ENCODE measurements around the gene TMEM150B. TPM values are rescaled to one million over a fixed set of nuclear protein-coding genes. Genes with fewer than 3 reads are reported as not detected.

TMEM150B gene
- total RNA-seq, 1 experiment from 2014 or later, result not detected

- ChIA-PET POLR2A (interaction anchor here (1.9 to 2.1 kb wide), 2 partner anchors 22 to 29 kb away, joined by 6 to 7 read pairs; partner anchors contain the start of gene KMT5C), RAD21 (ENCODE audit: low non-redundant PET in 1 of 2, low total read pairs in 2 of 2, uncharacterized antibody in 2 of 2, unreplicated experiment in 2 of 2) (no interaction called here), CTCF (no interaction called here)
- DNase-seq (ENCODE audit: low read depth, low spot score) (no peak), ATAC-seq (no peak)
- Histone ChIP-seq H3K4me1 (ENCODE audit: control insufficient read depth in 1 of 2, insufficient read depth in 2 of 2, low read length in 2 of 2) (peaks cover 9 to 24% of the 10 kb centered on the region in 2 experiments; a peak in 3 of 4 replicates), H3K27ac (ENCODE audit: low read depth, low read length) (no peak overlapping the region), H3K36me3 (ENCODE audit: control insufficient read depth in 1 of 2, insufficient read depth in 2 of 2, low read length in 2 of 2) (no peaks in the 10 kb centered on the region), H3K79me2 (ENCODE audit: insufficient read depth, low read length) (no peaks in the 10 kb centered on the region), H3K4me3 (replicated peaks in 1 of 2; ENCODE audit: low read depth in 1 of 2, low read length in 2 of 2) (no peak overlapping the region), H3K9me2 (ENCODE audit: insufficient read depth) (no peaks in the 10 kb centered on the region), H3K27me3 (ENCODE audit: insufficient read depth, low read length) (no peaks in the 10 kb centered on the region), H3K9me3 (ENCODE audit: control insufficient read depth in 1 of 2, insufficient read depth in 1 of 2, low read depth in 1 of 2, low read length in 2 of 2) (no peaks in the 10 kb centered on the region), H3K4me2 (ENCODE audit: low read length) (no peak overlapping the region), H2AFZ (ENCODE audit: low read depth, low read length, poor library complexity, severe bottlenecking) (no peak overlapping the region), H3K9ac (ENCODE audit: low read length) (no peak overlapping the region), H4K20me1 (ENCODE audit: insufficient read depth) (no peaks in the 10 kb centered on the region)
- intact Hi-C loops (cut with micrococcal nuclease), result no loop called here
- TF ChIP-seq EZH2phosphoT487 (IDR thresholded peaks at IDR 0.05; ENCODE audit: borderline replicate concordance) (no peak), MAX (IDR thresholded peaks at IDR 0.05) (no peak), ATF3 (IDR thresholded peaks at IDR 0.05) (no peak), JUND (IDR thresholded peaks at IDR 0.05) (no peak), YY1 (IDR thresholded peaks at IDR 0.05; ENCODE audit: extremely low read depth, insufficient replicate concordance, low read depth, low read length) (no peak)
- BruUV-seq (replicated peaks), result no TSS peak
Measured at GRCh38 chr19:55368106-55368505, 43.0 kb upstream of the TMEM150B start.

- Histone ChIP-seq H3K9ac (ENCODE audit: low read length) (no peak overlapping the region), H2AFZ (ENCODE audit: low read depth, low read length, poor library complexity, severe bottlenecking) (no peak overlapping the region), H3K9me2 (ENCODE audit: insufficient read depth) (no peaks in the 10 kb centered on the region), H4K20me1 (ENCODE audit: insufficient read depth) (no peaks in the 10 kb centered on the region), H3K9me3 (ENCODE audit: control insufficient read depth in 1 of 2, insufficient read depth in 1 of 2, low read depth in 1 of 2, low read length in 2 of 2) (no peaks in the 10 kb centered on the region), H3K36me3 (ENCODE audit: control insufficient read depth in 1 of 2, insufficient read depth in 2 of 2, low read length in 2 of 2) (no peaks in the 10 kb centered on the region), H3K27ac (ENCODE audit: low read depth, low read length) (no peak overlapping the region), H3K79me2 (ENCODE audit: insufficient read depth, low read length) (no peaks in the 10 kb centered on the region), H3K27me3 (ENCODE audit: insufficient read depth, low read length) (no peaks in the 10 kb centered on the region), H3K4me1 (ENCODE audit: control insufficient read depth in 1 of 2, insufficient read depth in 2 of 2, low read length in 2 of 2) (peaks cover 3 to 17% of the 10 kb centered on the region in 2 experiments; a peak in 3 of 4 replicates), H3K4me3 (replicated peaks in 1 of 2; ENCODE audit: low read depth in 1 of 2, low read length in 2 of 2) (no peak overlapping the region), H3K4me2 (ENCODE audit: low read length) (no peak overlapping the region)
- ATAC-seq (no peak), DNase-seq (ENCODE audit: low read depth, low spot score) (no peak)
- no TSS peak for BruUV-seq (replicated peaks)
- ChIA-PET RAD21 (ENCODE audit: low non-redundant PET in 1 of 2, low total read pairs in 2 of 2, uncharacterized antibody in 2 of 2, unreplicated experiment in 2 of 2) (no interaction called here), CTCF (no interaction called here), POLR2A (no interaction called here)
- intact Hi-C loops (cut with micrococcal nuclease), result no loop called here
- TF ChIP-seq SP1 (IDR thresholded peaks at IDR 0.05; ENCODE audit: low read depth) (no peak), TCF7L2 (IDR thresholded peaks at IDR 0.05; ENCODE audit: borderline replicate concordance, extremely low read depth, insufficient read depth, insufficient read length) (no peak), MAX (IDR thresholded peaks at IDR 0.05) (no peak), FOSL1 (IDR thresholded peaks at IDR 0.05; ENCODE audit: low read depth) (no peak), SRF (IDR thresholded peaks at IDR 0.05; ENCODE audit: low read depth) (no peak), RAD21 (IDR thresholded peaks at IDR 0.05; ENCODE audit: low read depth) (no peak), ELF1 (IDR thresholded peaks at IDR 0.05; ENCODE audit: borderline replicate concordance, low read depth) (no peak), CBX3 (IDR thresholded peaks at IDR 0.05; ENCODE audit: low read depth) (no peak), CEBPB (IDR thresholded peaks at IDR 0.05; ENCODE audit: low read depth) (no peak), ZBTB33 (IDR thresholded peaks at IDR 0.05; ENCODE audit: extremely low read depth, insufficient replicate concordance, low read length) (no peak), ZFX (IDR thresholded peaks at IDR 0.05) (no peak), JUND (IDR thresholded peaks at IDR 0.05) (no peak)
Measured at GRCh38 chr19:55366790-55367189, 41.6 kb upstream of the TMEM150B start.

Measured in HCT116 (cell line).